Measurements from ENCODE around the gene SELL.
"Not testable (repeated sequence)": the region's sequence is repeated elsewhere in the genome, so short reads cannot be mapped to it uniquely, and the experiment has no call there.

SELL gene

DNA sequence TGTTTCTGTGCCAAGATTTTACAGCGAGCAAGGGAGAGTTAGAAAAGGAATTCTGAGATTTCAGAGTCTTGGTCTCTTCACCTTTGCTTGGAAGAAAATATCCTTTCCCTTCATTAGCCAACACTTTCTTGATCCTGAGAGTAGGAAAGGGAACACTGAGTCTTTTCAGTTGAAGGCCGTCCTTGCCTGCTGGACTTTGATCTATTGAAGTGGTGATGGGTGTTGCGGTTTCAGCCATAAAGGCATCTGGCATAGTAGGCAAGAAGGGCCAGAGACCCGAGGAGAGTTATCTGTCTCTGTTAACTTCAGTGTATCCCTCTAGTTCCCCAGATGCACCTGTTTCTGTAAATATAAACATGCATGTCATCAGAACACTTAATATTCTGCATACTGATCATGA is 12.7 kb upstream of the SELL start:
- H3K27me3 Mint-ChIP-seq = peaks cover 7% of the 10 kb centered on the region
- H3K27ac Mint-ChIP-seq = no peak overlapping the region
- no peaks in the 10 kb centered on the region for H3K36me3 Mint-ChIP-seq (ENCODE audit: low read depth)

DNA sequence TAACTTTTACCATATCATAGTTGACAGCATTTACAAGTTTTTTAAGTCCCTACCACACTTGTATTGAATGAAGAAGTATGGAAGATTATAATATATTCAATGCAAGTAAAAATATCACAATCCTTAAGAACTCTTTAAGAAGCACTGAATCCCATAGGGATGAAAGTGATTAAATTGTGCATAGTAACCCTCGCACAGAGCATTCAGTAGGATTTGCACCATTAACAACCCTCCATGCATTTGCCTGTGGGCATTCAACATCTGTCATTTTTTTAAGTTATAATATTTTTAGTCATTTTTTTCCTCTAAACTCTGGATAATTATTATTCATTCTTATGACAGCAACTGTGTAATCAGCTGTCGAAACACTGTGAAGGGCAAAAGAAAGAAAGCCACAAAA is 12.3 kb upstream of the SELL start:
- Mint-ChIP-seq H3K9me3 (no peaks in the 10 kb centered on the region), H3K4me1 (ENCODE audit: low read depth) (no peaks in the 10 kb centered on the region), H3K36me3 (ENCODE audit: low read depth) (no peaks in the 10 kb centered on the region), H3K27me3 (peaks cover 5% of the 10 kb centered on the region), H3K4me3 (no peak overlapping the region), H3K27ac (no peak overlapping the region)
- DNase-seq = no peak

More for the DNA sequence above, 12.7 kb upstream of the SELL start:
- DNase-seq = no peak
- no peaks in the 10 kb centered on the region for H3K4me1 Mint-ChIP-seq (ENCODE audit: low read depth)
- H3K4me3 Mint-ChIP-seq = no peak overlapping the region
- H3K9me3 Mint-ChIP-seq = no peaks in the 10 kb centered on the region

DNA sequence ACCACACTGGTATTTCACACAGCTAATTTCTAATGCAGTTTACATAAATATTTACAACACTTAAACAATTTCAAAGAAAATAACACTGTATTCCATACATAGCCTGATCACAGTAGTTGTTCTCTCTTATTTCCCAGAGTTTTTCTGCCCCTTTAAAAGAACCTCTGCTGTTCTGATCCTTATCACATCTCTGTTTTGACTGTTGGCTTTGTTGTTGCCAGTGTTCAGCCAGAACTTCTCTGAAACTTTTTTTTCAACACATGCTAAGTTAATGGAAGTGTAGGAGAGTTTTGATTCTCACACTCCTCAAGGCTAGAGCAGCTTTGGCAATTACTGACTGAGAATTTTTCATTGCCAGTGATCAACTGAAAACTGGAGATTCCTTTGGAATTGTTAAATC is 11.4 kb upstream of the SELL start:
- Mint-ChIP-seq H3K27ac (no peak overlapping the region), H3K36me3 (ENCODE audit: low read depth) (no peaks in the 10 kb centered on the region), H3K9me3 (no peaks in the 10 kb centered on the region), H3K4me3 (no peak overlapping the region), H3K27me3 (peaks cover 3% of the 10 kb centered on the region), H3K4me1 (ENCODE audit: low read depth) (no peaks in the 10 kb centered on the region)
- DNase-seq = no peak

DNA sequence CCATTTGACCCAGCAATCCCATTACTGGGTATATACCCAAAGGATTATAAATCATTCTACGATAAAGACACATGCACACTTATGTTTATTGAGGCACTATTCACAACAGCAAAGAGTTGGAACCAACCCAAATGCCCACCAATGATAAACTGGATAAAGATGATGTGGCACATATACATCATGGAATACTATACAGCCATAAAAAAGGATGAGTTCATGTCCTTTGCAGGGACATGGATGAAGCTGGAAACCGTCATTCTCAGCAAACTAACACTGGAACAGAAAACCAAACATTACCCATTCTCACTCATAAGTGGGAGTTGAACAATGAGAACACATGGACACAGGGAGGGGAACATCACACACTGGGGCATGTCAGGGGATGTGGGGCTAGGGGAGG is 3.7 kb upstream of the SELL start:
- not testable (repeated sequence) for DNase-seq; H3K36me3 Mint-ChIP-seq (ENCODE audit: low read depth); H3K4me3 Mint-ChIP-seq; H3K9me3 Mint-ChIP-seq; H3K27me3 Mint-ChIP-seq; H3K27ac Mint-ChIP-seq
- peaks cover 14% of the 10 kb centered on the region for H3K4me1 Mint-ChIP-seq (ENCODE audit: low read depth)

DNA sequence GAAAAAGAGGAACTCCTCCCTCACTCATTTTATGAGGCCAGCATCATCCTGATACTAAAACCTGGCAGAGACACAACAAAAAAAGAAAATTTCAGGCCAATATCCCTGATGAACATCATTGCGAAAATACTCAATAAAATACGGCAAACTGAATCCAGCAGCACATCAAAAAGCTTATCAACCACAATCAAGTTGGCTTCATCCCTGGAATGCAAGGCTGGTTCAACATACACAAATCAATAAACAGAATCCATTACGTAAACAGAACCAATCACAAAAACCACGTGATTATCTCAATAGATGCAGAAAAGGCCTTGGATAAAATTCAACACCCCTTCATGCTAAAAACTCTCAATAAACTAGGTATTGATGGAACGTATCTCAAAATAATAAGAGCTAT is 1.7 kb upstream of the SELL start:
- not testable (repeated sequence) for H3K4me3 Mint-ChIP-seq, H3K27ac Mint-ChIP-seq, H3K27me3 Mint-ChIP-seq, H3K9me3 Mint-ChIP-seq, DNase-seq
- H3K4me1 Mint-ChIP-seq (ENCODE audit: low read depth) = peaks cover 29% of the 10 kb centered on the region
- peaks cover 18% of the 10 kb centered on the region for H3K36me3 Mint-ChIP-seq (ENCODE audit: low read depth)

DNA sequence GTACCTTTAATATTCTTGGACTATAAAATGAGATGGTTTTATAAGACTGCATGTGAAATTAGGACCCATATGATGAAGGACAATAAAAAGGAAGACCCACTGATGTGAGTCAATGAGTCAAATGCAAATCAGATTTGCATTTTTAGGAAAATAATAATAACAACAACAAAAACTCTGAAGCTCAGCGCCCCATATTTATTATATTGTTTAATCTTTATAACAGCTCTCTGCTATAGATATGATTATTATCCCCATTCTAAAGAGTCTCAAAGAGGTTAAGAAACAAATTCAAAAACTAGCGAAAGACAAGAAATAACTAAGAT is 850 bp upstream of the SELL start:
- DNase-seq = no peak
- Mint-ChIP-seq H3K27ac (peak overlapping the region; percentile 92), H3K4me1 (ENCODE audit: low read depth) (peaks cover 31% of the 10 kb centered on the region), H3K4me3 (peak overlapping the region; percentile 79), H3K36me3 (ENCODE audit: low read depth) (peaks cover 23% of the 10 kb centered on the region), H3K9me3 (peaks cover 7% of the 10 kb centered on the region), H3K27me3 (peaks cover 5% of the 10 kb centered on the region)

DNA sequence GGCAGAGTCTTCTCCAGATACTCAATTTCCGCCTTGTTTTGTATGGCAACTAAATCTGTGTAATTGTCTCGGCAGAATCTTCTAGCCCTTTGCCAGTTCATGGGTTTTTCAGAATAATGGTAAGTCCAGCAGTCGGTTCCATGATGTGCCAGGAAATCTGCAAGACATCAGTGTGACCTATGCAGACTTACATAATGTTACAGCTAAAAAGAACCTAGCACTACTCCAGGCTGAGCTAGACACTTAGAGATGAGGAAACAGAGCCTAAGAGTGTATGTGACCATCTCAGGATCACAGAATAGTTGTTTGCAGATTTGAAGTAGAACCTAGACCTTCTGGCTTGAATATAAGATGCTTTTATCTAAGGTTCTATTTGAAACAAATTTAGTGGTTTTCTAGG is 2.8 kb downstream of the SELL start:
- peak overlapping the region; percentile 79 for H3K4me3 Mint-ChIP-seq
- peaks cover 6% of the 10 kb centered on the region for H3K9me3 Mint-ChIP-seq
- peak overlapping the region; percentile 92 for H3K27ac Mint-ChIP-seq
- peaks cover 4% of the 10 kb centered on the region for H3K27me3 Mint-ChIP-seq
- peaks cover 67% of the 10 kb centered on the region for H3K4me1 Mint-ChIP-seq (ENCODE audit: low read depth)
- H3K36me3 Mint-ChIP-seq (ENCODE audit: low read depth) = peaks cover 59% of the 10 kb centered on the region
- no peak for DNase-seq

DNA sequence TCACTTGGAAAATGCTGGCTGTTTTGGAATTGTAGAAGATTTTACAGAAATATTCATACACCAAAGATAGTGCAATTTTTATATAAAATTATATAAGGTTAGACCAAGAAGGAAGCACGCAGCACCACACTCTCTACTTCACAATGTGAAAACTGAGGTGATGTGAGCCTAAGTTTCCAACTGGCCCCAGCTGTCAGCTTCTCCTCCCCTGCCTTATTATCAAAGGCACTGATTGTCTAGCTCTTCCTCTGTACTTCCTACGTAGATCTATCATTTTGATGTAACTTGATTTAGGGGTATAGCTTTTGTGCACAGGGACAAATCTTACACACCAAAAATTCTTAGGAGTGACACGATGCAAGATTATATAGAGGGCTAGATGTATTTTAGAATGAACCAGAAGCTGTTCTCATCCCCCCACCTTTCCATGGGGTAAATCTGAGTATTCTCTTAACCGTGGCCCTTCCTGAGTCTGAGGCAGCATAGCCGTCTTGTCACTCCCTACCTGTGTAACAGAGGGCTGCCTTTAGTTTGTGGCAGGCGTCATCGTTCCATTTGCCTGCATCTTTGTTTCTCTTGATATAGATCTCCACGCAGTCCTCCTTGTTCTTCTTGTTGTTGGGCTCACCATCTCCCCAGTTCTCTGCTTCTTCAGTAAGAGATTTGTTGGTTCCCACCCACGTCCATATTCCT is 3.4 kb downstream of the SELL start:
- H3K36me3 Mint-ChIP-seq (ENCODE audit: low read depth) = peaks cover 65% of the 10 kb centered on the region
- no peak for DNase-seq

DNA sequence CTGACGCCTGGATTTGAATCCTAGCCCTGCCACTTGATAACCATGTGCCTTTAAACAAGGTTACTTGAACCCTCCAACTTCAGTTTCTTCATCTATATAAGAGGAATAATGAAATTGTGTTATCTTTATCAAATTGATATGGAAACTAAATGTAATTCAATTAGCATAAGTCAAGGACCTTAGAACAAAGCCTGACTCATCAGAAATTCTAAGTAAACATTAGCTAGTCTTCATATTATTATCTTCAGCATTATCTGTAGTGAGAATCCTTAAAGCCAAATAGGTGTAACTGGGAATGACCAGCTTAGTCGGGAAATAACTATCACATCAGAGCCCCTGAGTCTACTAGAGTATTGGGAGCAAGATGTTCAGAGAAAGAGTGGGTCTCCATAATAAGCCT is 6.6 kb downstream of the SELL start:
- no peaks in the 10 kb centered on the region for H3K27me3 Mint-ChIP-seq

More for the DNA sequence above, 3.4 kb downstream of the SELL start:
- peaks cover under 1% of the 10 kb centered on the region for H3K9me3 Mint-ChIP-seq
- H3K27ac Mint-ChIP-seq = peak overlapping the region; percentile 92
- peaks cover 73% of the 10 kb centered on the region for H3K4me1 Mint-ChIP-seq (ENCODE audit: low read depth)
- no peaks in the 10 kb centered on the region for H3K27me3 Mint-ChIP-seq
- H3K4me3 Mint-ChIP-seq = peak overlapping the region; percentile 79

DNA sequence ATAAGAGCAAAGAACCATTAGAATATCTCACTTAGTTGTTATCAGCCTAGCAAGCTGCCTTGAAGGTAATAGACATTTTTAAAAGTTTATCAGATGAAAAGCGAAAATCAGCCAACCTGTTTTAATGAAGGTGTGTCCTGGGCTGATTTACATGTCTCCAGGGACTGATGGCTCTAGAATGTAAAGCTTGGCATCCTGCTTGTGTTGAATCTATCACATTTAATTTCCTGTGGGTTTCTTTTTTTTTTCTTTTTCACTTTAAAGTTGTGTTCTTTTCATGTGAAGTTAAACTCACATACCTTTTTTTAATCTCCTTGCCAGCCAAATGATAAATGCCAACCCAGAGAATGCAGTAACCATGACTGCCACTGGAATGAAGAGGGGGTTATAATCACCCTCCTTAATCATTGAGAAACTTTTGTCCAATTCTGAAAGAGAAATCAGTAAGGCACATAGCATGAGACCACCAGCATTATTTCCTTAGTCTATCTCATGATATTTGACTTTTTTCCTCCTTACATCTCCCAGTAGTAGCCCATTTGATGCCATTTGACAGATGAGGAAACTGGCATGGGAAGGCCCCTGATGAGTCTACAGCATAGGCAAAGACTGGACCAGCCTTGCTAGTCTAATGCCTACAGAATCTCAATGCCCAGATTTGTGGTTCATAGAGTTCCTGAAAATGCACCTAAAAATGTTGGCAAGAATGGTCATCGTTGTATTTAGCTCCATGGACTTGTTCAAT is 10.0 kb downstream of the SELL start:
- Mint-ChIP-seq H3K4me1 (ENCODE audit: low read depth) (peaks cover 97% of the 10 kb centered on the region), H3K4me3 (peak overlapping the region; percentile 2), H3K27me3 (no peaks in the 10 kb centered on the region), H3K36me3 (ENCODE audit: low read depth) (peaks cover 98% of the 10 kb centered on the region), H3K27ac (peak overlapping the region; percentile 91), H3K9me3 (peaks cover 3% of the 10 kb centered on the region)
- DNase-seq = no peak

More for the DNA sequence above, 6.6 kb downstream of the SELL start:
- Mint-ChIP-seq H3K4me3 (peak overlapping the region; percentile 57), H3K36me3 (ENCODE audit: low read depth) (peaks cover 91% of the 10 kb centered on the region), H3K9me3 (peaks cover 3% of the 10 kb centered on the region), H3K4me1 (ENCODE audit: low read depth) (peaks cover 86% of the 10 kb centered on the region), H3K27ac (peak overlapping the region; percentile 91)
- no peak for DNase-seq

DNA sequence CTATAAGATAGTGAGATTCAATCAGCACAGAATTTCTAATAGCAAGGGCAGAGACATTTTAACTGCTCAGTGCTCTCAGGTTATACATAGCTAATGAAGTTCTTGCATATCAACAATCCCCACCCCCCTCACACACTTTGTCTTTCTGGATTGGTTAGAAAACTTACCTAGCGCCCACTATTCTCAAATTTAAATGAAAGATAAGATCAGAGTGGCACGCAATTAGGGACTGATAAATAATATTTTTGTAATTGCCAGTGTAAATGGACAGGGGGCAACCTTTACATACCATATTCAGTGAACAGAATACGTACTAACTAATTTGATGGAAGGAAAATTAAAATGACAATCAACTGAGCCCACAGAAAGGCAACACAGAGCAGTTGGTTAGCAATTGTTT is 11.7 kb downstream of the SELL start:
- H3K36me3 Mint-ChIP-seq (ENCODE audit: low read depth) = peaks cover 97% of the 10 kb centered on the region
- no peak for DNase-seq
- H3K27me3 Mint-ChIP-seq = no peaks in the 10 kb centered on the region
- H3K4me3 Mint-ChIP-seq = peak overlapping the region; percentile 32
- peak overlapping the region; percentile 91 for H3K27ac Mint-ChIP-seq
- peaks cover 96% of the 10 kb centered on the region for H3K4me1 Mint-ChIP-seq (ENCODE audit: low read depth)
- H3K9me3 Mint-ChIP-seq = peaks cover 3% of the 10 kb centered on the region

DNA sequence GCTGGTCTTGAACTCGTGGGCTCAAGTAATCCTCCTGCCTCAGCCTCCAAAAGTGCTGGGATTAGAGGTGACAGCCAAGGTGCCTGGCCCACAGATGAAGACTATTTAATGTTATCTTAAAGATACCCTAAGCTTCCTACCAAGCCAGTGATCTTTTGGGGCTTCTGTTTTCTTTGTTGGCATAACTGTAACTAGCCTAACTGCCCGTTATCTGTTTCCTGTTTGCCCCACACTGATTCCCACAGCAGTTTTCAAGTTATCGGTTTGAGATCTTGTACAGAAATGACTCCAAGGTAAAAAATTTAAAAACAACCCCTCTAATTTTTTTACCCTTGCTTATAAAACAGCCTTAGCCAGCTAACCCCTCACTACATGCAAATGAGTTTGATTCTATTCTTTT is 12.4 kb downstream of the SELL start:
- Mint-ChIP-seq H3K4me1 (ENCODE audit: low read depth) (peaks cover 96% of the 10 kb centered on the region), H3K27me3 (no peaks in the 10 kb centered on the region), H3K27ac (peak overlapping the region; percentile 91), H3K9me3 (peaks cover 3% of the 10 kb centered on the region), H3K4me3 (peak overlapping the region; percentile 32), H3K36me3 (ENCODE audit: low read depth) (peaks cover 97% of the 10 kb centered on the region)
- DNase-seq = no peak

DNA sequence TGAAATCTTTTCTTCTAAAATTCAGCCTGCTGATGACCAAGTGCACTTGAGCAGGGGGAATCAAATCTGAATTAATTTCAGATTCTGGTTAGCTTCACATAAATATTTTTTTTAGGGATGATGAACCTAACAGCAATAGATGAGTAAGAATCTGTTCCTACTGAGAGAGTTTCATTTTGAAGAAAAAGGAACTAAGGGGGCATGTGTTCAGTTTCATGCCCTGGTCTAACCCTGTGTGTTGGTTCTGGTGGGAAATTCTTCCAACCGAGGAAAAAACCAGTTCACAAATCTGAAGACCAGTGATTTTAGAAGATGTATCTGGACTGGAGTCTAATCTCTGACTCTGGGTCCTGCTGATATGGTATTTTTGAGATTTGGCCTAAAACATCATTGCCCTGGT is 13.7 kb downstream of the SELL start:
- peaks cover 96% of the 10 kb centered on the region for H3K4me1 Mint-ChIP-seq (ENCODE audit: low read depth)
- H3K4me3 Mint-ChIP-seq = peak overlapping the region; percentile 32
- peaks cover 3% of the 10 kb centered on the region for H3K9me3 Mint-ChIP-seq
- no peaks in the 10 kb centered on the region for H3K27me3 Mint-ChIP-seq
- DNase-seq = no peak
- peak overlapping the region; percentile 91 for H3K27ac Mint-ChIP-seq
- peaks cover 93% of the 10 kb centered on the region for H3K36me3 Mint-ChIP-seq (ENCODE audit: low read depth)

DNA sequence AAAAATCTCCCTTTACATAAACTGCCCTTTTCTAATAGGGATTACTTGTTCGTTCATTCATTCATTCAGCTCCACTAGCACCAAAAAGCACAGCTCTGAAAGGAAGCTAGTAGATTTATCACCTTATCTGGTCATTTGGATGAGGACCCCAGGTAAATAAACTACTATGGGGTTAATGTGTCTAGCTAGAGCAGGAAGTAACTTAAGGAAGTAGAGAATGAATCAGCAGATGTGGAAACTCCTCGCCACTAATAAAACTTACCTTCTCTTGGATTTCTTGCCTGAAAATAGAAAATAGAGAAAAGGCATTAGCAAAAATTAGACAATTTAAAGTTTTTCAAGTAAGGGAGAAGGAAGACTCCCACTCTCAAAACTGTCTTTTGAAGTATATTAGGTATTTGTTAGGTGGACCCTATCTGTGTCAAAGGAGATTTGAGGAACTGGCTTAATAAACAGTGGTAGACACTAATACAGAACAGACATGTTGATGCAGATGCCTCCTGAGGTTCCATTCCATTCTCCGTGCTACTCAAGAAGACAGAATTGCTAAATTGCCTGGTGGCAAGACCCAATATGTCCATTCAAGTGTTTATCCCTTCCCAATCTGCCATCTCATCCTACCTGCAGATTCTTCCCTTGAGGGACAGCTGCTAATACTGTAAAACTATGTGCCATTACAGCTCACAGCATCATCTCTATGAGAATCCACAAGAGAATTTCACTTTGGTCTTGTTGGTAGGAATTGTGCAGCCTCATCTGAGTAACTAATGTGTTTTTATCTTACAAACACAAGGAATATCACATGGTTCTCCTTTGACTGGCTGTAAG is 14.9 kb downstream of the SELL start:
- DNase-seq = no peak
- peaks cover 94% of the 10 kb centered on the region for H3K4me1 Mint-ChIP-seq (ENCODE audit: low read depth)
- peak overlapping the region; percentile 23 for H3K4me3 Mint-ChIP-seq
- peaks cover 3% of the 10 kb centered on the region for H3K9me3 Mint-ChIP-seq
- H3K27ac Mint-ChIP-seq = peak overlapping the region; percentile 86
- no peaks in the 10 kb centered on the region for H3K27me3 Mint-ChIP-seq
- H3K36me3 Mint-ChIP-seq (ENCODE audit: low read depth) = peaks cover 83% of the 10 kb centered on the region

All from activated T-cell treated with anti-CD3 and anti-CD28 coated beads, Interleukin-2, amount 50 U/mL, for 24 hours (primary cell).